Measurements from ENCODE around the gene AKR1B1. TPM values are rescaled to one million over a fixed set of nuclear protein-coding genes. Genes with fewer than 3 reads are reported as not detected.
"Not testable (repeated sequence)": the region's sequence is repeated elsewhere in the genome, so short reads cannot be mapped to it uniquely, and the experiment has no call there.

Gene AKR1B1
- total RNA-seq, 4 donors from 2014 or later: 10.8 to 69.3 (median 40.8) TPM

GRCh38 chr7:134500982-134501381 is 42.1 kb upstream of the AKR1B1 start:
- Histone ChIP-seq H3K4me1 (no peaks in the 10 kb centered on the region), H3K36me3 (no peaks in the 10 kb centered on the region), H3K27me3 (no peaks in the 10 kb centered on the region), H3K4me3 (no peak overlapping the region), H3K27ac (no peak overlapping the region), H3K9me3 (no peaks in the 10 kb centered on the region)
- intact Hi-C loops (cut with DNase I; ENCODE audit: low total_unique reads): no loop called here
- DNase-seq: no peak
- TF ChIP-seq POLR2A (IDR thresholded peaks at IDR 0.05): no peak
- TF ChIP-seq, protein P1, sequence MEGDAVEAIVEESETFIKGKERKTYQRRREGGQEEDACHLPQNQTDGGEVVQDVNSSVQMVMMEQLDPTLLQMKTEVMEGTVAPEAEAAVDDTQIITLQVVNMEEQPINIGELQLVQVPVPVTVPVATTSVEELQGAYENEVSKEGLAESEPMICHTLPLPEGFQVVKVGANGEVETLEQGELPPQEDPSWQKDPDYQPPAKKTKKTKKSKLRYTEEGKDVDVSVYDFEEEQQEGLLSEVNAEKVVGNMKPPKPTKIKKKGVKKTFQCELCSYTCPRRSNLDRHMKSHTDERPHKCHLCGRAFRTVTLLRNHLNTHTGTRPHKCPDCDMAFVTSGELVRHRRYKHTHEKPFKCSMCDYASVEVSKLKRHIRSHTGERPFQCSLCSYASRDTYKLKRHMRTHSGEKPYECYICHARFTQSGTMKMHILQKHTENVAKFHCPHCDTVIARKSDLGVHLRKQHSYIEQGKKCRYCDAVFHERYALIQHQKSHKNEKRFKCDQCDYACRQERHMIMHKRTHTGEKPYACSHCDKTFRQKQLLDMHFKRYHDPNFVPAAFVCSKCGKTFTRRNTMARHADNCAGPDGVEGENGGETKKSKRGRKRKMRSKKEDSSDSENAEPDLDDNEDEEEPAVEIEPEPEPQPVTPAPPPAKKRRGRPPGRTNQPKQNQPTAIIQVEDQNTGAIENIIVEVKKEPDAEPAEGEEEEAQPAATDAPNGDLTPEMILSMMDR (IDR thresholded peaks at IDR 0.05): no peak

DNA sequence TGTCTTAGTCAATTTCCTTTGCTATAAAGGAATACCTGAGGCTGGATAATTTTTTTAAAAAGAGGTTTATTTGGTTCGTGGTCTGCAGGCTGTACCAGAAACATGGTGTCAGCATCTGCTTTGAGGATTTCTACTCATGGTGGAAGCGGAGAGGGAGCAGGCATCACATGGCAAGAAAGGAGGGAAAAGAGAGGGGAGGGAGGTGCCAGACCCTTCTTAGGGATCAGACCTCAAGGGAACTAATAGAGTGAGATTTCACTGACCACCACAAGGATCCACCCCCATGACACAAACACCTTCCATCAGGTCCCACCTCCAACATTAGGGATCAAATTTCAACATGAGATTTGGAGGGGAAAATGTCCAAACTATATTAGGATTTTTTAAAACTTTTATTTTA is 41.5 kb upstream of the AKR1B1 start:
- no peak for DNase-seq
- Histone ChIP-seq H3K27ac (no peak overlapping the region), H3K9me3 (no peaks in the 10 kb centered on the region), H3K27me3 (no peaks in the 10 kb centered on the region), H3K36me3 (no peaks in the 10 kb centered on the region), H3K4me1 (no peaks in the 10 kb centered on the region), H3K4me3 (no peak overlapping the region)
- TF ChIP-seq, protein P1 (IDR thresholded peaks at IDR 0.05): no peak
- no peak for TF ChIP-seq POLR2A (IDR thresholded peaks at IDR 0.05)
- intact Hi-C loops (cut with DNase I; ENCODE audit: low total_unique reads): no loop called here

- no peak overlapping the region for H3K27ac ChIP-seq
- TF ChIP-seq, protein P1 (IDR thresholded peaks at IDR 0.05): no peak
- no peak for TF ChIP-seq POLR2A (IDR thresholded peaks at IDR 0.05)
- H3K9me3 ChIP-seq: no peaks in the 10 kb centered on the region
- H3K4me1 ChIP-seq: no peaks in the 10 kb centered on the region
- no peak for DNase-seq
- intact Hi-C loops (cut with DNase I; ENCODE audit: low total_unique reads): no loop called here
- no peaks in the 10 kb centered on the region for H3K36me3 ChIP-seq
- H3K4me3 ChIP-seq: no peak overlapping the region
- H3K27me3 ChIP-seq: no peaks in the 10 kb centered on the region
Observed at GRCh38 chr7:134495546-134495945, 36.6 kb upstream of the AKR1B1 start.

- H3K27me3 ChIP-seq: no peaks in the 10 kb centered on the region
- intact Hi-C loops (cut with DNase I; ENCODE audit: low total_unique reads): no loop called here
- no peaks in the 10 kb centered on the region for H3K9me3 ChIP-seq
- TF ChIP-seq POLR2A (IDR thresholded peaks at IDR 0.05): no peak
- no peak overlapping the region for H3K4me3 ChIP-seq
- no peak overlapping the region for H3K27ac ChIP-seq
- no peak for DNase-seq
- no peaks in the 10 kb centered on the region for H3K36me3 ChIP-seq
- no peaks in the 10 kb centered on the region for H3K4me1 ChIP-seq
Observed at GRCh38 chr7:134493091-134493490, 34.2 kb upstream of the AKR1B1 start.

DNA sequence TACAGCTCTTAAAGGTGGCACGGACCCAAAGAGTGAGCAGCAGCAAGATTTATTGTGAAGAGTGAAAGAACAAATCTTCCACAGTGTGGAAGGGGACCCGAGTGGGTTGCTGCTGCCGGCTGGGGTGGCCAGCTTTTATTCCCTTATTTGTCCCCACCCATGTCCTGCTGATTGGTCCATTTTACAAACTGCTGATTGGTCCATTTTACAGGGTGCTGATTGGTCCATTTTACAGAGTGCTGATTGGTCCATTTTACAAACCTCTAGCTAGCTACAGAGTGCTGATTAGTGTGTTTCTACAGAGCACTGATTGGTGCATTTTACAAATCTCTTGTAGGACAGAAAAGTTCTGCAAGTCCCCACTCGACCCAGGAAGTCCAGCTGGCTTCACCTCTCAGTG is 28.8 kb upstream of the AKR1B1 start:
- H3K27me3 ChIP-seq; intact Hi-C loops (cut with DNase I; ENCODE audit: low total_unique reads); H3K4me3 ChIP-seq; H3K9me3 ChIP-seq; H3K4me1 ChIP-seq; DNase-seq; H3K36me3 ChIP-seq; H3K27ac ChIP-seq: not testable (repeated sequence)

GRCh38 chr7:134485203-134485602 is 26.3 kb upstream of the AKR1B1 start:
- TF ChIP-seq, protein P1 (IDR thresholded peaks at IDR 0.05): no peak
- intact Hi-C loops (cut with DNase I; ENCODE audit: low total_unique reads): no loop called here
- H3K27me3 ChIP-seq: no peaks in the 10 kb centered on the region
- H3K36me3 ChIP-seq: no peaks in the 10 kb centered on the region
- DNase-seq: no peak
- H3K27ac ChIP-seq: no peak overlapping the region
- H3K9me3 ChIP-seq: no peaks in the 10 kb centered on the region
- no peak overlapping the region for H3K4me3 ChIP-seq
- no peaks in the 10 kb centered on the region for H3K4me1 ChIP-seq
